Small intestine (tissue), 7 donors: Measurements from ENCODE around the gene VDAC2. TPM values are rescaled to one million over a fixed set of nuclear protein-coding genes. Genes with fewer than 3 reads are reported as not detected.
"Not testable (repeated sequence)": the region's sequence is repeated elsewhere in the genome, so short reads cannot be mapped to it uniquely, and the experiment has no call there.

ENCODE experiments used
- DNase-seq, 2 donors: peaks; one replicate each; pipeline versions ENCODE4 v3.0.0 to v3.0.0-alpha.2; 2013
- FAIRE-seq: peaks from 2 replicates; lab custom pipeline; 2012; peaks lifted over from hg19 to GRCh38; lab: Jason Lieb, UNC
- H3K27ac ChIP-seq, 3 donors: one replicate each; pipeline ENCODE4 v1.5.1; 2013; ENCODE audit warnings: low read length in 2 of 3, mild to moderate bottlenecking in 2 of 3, control low read depth in 1 of 3, inconsistent platforms in 1 of 3, low read depth in 1 of 3, moderate library complexity in 1 of 3
- H3K27me3 ChIP-seq, 3 donors: one replicate each; pipeline ENCODE4 v1.6.1; 2013; ENCODE audit warnings: low read length in 3 of 3, inconsistent platforms in 1 of 3; ENCODE audit not compliant: control insufficient read depth in 3 of 3, insufficient read depth in 3 of 3
- H3K36me3 ChIP-seq, 3 donors: one replicate each; pipeline ENCODE4 v1.6.1; 2013; ENCODE audit warnings: low read length in 3 of 3, inconsistent platforms in 1 of 3, low read depth in 1 of 3, mild to moderate bottlenecking in 1 of 3, moderate library complexity in 1 of 3; ENCODE audit not compliant: control insufficient read depth in 3 of 3, insufficient read depth in 2 of 3
- H3K4me1 ChIP-seq, 3 donors: one replicate each; pipeline ENCODE4 v1.6.1; 2013; ENCODE audit warnings: low read length in 2 of 3, inconsistent platforms in 1 of 3, low read depth in 1 of 3, mild to moderate bottlenecking in 1 of 3, moderate library complexity in 1 of 3; ENCODE audit not compliant: control insufficient read depth in 3 of 3, insufficient read depth in 2 of 3
- H3K4me3 ChIP-seq, 3 donors: one replicate each; pipeline ENCODE4 v1.5.1; 2013; ENCODE audit warnings: low read length in 3 of 3, control low read depth in 1 of 3, inconsistent platforms in 1 of 3, low read depth in 1 of 3, mild to moderate bottlenecking in 1 of 3, moderate library complexity in 1 of 3
- H3K9me3 ChIP-seq, 2 donors: one replicate each; pipeline ENCODE4 v1.6.1; 2013; ENCODE audit warnings: low read depth in 1 of 2, low read length in 1 of 2; ENCODE audit not compliant: control insufficient read depth in 2 of 2, insufficient read depth in 1 of 2
- WGBS, 3 donors: extraction: QIAGEN DNeasy Blood & Tissue Kit; methylation state at CpG; one replicate each; pipeline ENCODE4 v1.1.7; 2013; 5-methylcytosine and 5-hydroxymethylcytosine counted together
- polyA plus RNA-seq, 4 donors: library from polyadenylated mRNA; stranded (reverse) in 3 of 4; unstranded in 1 of 4; fragments of 200-250 nt in 3 of 4; fragments of 120-200 nt in 1 of 4; gene quantifications; one replicate each; pipeline versions ENCODE4 v1.2.1 to v1.2.3, GENCODE V29; 2013
- donor health status: healthy with polysubstance abuse.
- donor health status: control.
- donor health status: control.
- donor health status: Bipolar disorder and iron deficiency.
- donor health status: healthy.

The VDAC2 gene
- polyA plus RNA-seq, 4 donors = 169 to 313 (median 236) TPM

GRCh38 chr10:75201793-75202307 is 8.7 kb upstream of the VDAC2 start:
- FAIRE-seq (no peak), DNase-seq (peak; percentile 77 to 97)
- Histone ChIP-seq H3K4me1 (peaks cover 2 to 8% (median 6%) of the 10 kb centered on the region in 3 donors), H3K36me3 (peaks cover 0 to 4% (median 0%) of the 10 kb centered on the region in 3 donors), H3K27ac (peak overlapping the region in 2 of 3 donors; percentile 83 to 86), H3K27me3 (no peaks in the 10 kb centered on the region), H3K4me3 (peak overlapping the region in 1 of 3 donors; percentile 13), H3K9me3 (no peaks in the 10 kb centered on the region)
- WGBS, 3 donors = 30 to 71% (median 40%) methylated on average over 9 of the region's 9 CpGs

GRCh38 chr10:75202321-75203045 is 8.1 kb upstream of the VDAC2 start:
- Histone ChIP-seq H3K9me3 (no peaks in the 10 kb centered on the region), H3K4me1 (peaks cover 2 to 9% (median 6%) of the 10 kb centered on the region in 3 donors), H3K36me3 (peaks cover 0 to 4% (median 0%) of the 10 kb centered on the region in 3 donors), H3K27me3 (no peaks in the 10 kb centered on the region), H3K4me3 (no peak overlapping the region), H3K27ac (peak overlapping the region in 2 of 3 donors; percentile 83 to 86)
- DNase-seq = peak in 1 of 2 donors; percentile 74
- WGBS, 3 donors = 71 to 100% (median 75%) methylated on average over 1 of the region's 1 CpG
- FAIRE-seq = no peak

GRCh38 chr10:75203046-75203620 is 7.5 kb upstream of the VDAC2 start:
- H3K4me3 ChIP-seq, FAIRE-seq, H3K36me3 ChIP-seq, H3K27me3 ChIP-seq, H3K9me3 ChIP-seq, DNase-seq: not testable (repeated sequence)
- WGBS, 3 donors = 69 to 81% (median 79%) methylated on average over 11 of the region's 11 CpGs
- Histone ChIP-seq H3K27ac (peak overlapping the region in 2 of 3 donors; percentile 83 to 86), H3K4me1 (peaks cover 2 to 16% (median 6%) of the 10 kb centered on the region in 3 donors)

- peaks cover 0 to 4% (median 0%) of the 10 kb centered on the region in 3 donors for H3K36me3 ChIP-seq
- H3K9me3 ChIP-seq = no peaks in the 10 kb centered on the region
- H3K4me1 ChIP-seq = peaks cover 2 to 20% (median 6%) of the 10 kb centered on the region in 3 donors
- no peak overlapping the region for H3K4me3 ChIP-seq
- H3K27ac ChIP-seq = no peak overlapping the region
- FAIRE-seq (no peak), DNase-seq (no peak)
- no peaks in the 10 kb centered on the region for H3K27me3 ChIP-seq
- 95% methylated on average over 5 of the region's 5 CpGs for WGBS, 3 donors
Observed at GRCh38 chr10:75203724-75204123, 6.9 kb upstream of the VDAC2 start.

GRCh38 chr10:75205908-75206307 is 4.7 kb upstream of the VDAC2 start:
- FAIRE-seq (no peak), DNase-seq (no peak)
- H3K4me3 ChIP-seq = no peak overlapping the region

GRCh38 chr10:75206638-75207037 is 4.0 kb upstream of the VDAC2 start:
- FAIRE-seq, DNase-seq, H3K27me3 ChIP-seq: not testable (repeated sequence)

More at GRCh38 chr10:75205908-75206307, 4.7 kb upstream of the VDAC2 start:
- Histone ChIP-seq H3K4me1 (peaks cover 2 to 24% (median 6%) of the 10 kb centered on the region in 3 donors), H3K27ac (no peak overlapping the region), H3K36me3 (peaks cover 0 to 4% (median 0%) of the 10 kb centered on the region in 3 donors), H3K27me3 (no peaks in the 10 kb centered on the region), H3K9me3 (no peaks in the 10 kb centered on the region)
- 91 to 96% (median 93%) methylated on average over 2 of the region's 2 CpGs for WGBS, 3 donors

GRCh38 chr10:75207079-75207856 is 3.3 kb upstream of the VDAC2 start:
- DNase-seq (no peak), FAIRE-seq (no peak)
- H3K4me1 ChIP-seq = peaks cover 2 to 25% (median 4%) of the 10 kb centered on the region in 3 donors
- no peak overlapping the region for H3K4me3 ChIP-seq
- no peak overlapping the region for H3K27ac ChIP-seq
- H3K36me3 ChIP-seq = peaks cover 0 to 4% (median 0%) of the 10 kb centered on the region in 3 donors
- no peaks in the 10 kb centered on the region for H3K27me3 ChIP-seq
- no peaks in the 10 kb centered on the region for H3K9me3 ChIP-seq
- WGBS, 3 donors = 67 to 85% (median 77%) methylated on average over 13 of the region's 13 CpGs

More at GRCh38 chr10:75206638-75207037, 4.0 kb upstream of the VDAC2 start:
- H3K4me1 ChIP-seq = peaks cover 2 to 21% (median 6%) of the 10 kb centered on the region in 3 donors
- not testable (repeated sequence) for H3K9me3 ChIP-seq, H3K27ac ChIP-seq, H3K36me3 ChIP-seq, H3K4me3 ChIP-seq
- WGBS, 3 donors = 91 to 94% (median 92%) methylated on average over 14 of the region's 14 CpGs

- no peak for FAIRE-seq
- Histone ChIP-seq H3K36me3 (peaks cover 0 to 4% (median 0%) of the 10 kb centered on the region in 3 donors), H3K9me3 (no peaks in the 10 kb centered on the region), H3K4me1 (peaks cover 2 to 26% (median 4%) of the 10 kb centered on the region in 3 donors), H3K27ac (peak overlapping the region in 1 of 3 donors; percentile 36), H3K27me3 (no peaks in the 10 kb centered on the region), H3K4me3 (no peak overlapping the region)
- WGBS, 3 donors = 53 to 80% (median 56%) methylated on average over 1 of the region's 1 CpG
- DNase-seq = peak in 1 of 2 donors; percentile 59
Observed at GRCh38 chr10:75207857-75208144, 2.8 kb upstream of the VDAC2 start.
